NCI-H1092 treated with DMSO at 0.1 percent for 48 hours (cell line): ENCODE results near the gene CAMKMT.
"Not testable (repeated sequence)": the region's sequence is repeated elsewhere in the genome, so short reads cannot be mapped to it uniquely, and the experiment has no call there.

Source experiments
- DNase-seq: peaks from one replicate; lab custom pipeline; 2025; lab: John Stamatoyannopoulos, UW

CAMKMT gene

DNA sequence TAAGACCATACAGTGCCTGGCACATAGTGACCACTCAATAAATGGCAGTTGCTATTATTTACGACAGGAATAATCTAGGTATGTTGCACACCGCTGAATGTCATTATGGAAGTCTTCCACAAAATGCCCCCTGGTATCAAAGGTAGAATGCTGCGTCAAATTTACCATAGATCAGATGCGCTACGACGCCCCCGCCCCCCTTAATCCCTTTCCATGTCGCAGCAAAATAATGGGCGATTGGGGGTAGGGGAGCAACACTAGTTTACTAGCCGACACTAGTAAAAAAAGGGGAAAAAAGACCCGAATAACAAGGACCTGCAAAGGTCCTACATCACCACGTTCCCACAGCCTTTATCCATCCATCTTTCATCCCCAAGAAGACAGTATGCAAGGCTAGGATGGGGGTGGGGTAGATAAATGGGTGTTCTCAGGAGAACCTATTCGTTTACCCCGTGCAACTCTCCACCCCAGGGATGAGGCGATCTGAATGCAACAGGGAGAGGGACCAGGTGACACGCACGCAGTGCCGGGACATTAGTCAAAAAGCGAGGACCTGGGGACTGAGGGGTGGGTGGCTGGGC lies 908 bp upstream of the CAMKMT start:
- no peak for DNase-seq

DNA sequence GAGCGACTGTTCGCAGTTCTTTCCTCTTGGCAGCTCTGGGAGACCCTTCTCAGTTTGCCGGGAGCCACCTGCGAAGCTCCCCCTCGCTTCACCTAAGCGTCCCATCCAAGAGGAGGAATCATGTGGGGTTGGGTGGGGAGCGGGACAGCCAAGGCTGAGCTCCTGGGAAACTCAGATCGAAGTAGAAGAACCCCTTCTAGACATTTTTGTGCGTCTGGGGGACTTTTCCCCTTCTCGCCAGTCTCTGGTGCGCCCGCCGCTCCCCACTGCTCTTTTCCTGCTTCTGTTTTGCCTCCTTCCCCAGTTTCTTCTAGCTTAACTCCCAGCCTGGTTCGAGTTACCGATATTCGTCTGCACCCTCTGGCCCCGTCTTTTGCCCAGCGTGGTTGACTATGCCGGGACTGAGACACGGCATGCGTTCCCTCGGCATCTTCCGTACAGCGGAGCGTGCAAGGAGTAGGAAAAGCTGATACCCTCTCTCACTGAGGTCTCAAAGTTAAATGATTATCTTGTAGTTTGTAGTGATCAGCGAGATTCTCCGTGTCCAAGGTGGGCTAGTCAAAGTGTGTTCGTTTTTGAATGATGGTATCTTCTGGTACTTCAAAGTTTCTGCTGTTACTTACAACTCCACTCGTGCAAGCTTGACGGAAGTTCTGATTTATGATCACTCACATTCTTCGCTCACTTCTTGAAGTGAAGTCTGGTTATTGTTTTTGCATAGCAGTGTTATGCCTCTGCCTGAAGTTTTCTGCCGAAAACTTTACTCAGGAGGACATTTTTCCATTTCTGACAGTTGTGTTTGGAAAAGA lies 664 bp downstream of the CAMKMT start:
- peak; percentile 50 for DNase-seq

DNA sequence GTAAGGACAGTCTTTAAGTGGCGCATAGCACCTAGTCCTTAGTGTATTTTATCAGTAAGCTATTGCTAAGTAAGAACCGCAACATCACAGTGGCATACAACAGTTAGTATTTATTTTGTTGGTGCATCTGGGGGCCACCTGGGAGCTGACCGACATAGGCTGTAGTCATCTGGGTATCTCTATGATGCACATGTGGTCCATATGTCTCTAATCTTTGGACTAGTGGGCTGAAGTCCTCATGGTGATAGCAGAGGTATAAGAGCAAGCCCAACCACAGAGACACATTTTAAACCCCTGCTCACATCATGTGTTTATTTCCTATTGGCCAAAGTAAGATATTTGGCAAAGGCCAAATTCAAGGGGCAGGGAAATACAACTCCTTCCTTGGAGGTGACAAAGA lies 2.9 kb downstream of the CAMKMT start:
- no peak for DNase-seq

DNA sequence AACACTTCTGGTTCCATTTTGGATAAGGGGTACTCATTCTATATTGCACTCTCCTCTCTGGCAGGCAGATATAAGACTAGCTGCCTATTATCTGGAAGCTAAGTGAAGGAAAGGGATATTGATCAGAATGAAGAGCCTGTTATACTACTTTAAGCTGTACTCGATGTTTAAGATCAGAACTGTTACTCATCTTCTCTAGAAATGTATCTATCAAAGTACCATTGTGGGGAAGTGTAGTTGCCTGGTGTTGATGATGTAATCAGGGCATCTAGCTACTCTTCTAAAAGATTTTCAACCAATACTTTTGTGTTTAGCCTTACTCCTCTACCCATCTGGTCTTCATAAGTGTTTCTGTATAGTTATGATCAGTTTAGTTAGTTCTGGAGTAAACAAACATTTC lies 5.8 kb downstream of the CAMKMT start:
- DNase-seq = no peak

DNA sequence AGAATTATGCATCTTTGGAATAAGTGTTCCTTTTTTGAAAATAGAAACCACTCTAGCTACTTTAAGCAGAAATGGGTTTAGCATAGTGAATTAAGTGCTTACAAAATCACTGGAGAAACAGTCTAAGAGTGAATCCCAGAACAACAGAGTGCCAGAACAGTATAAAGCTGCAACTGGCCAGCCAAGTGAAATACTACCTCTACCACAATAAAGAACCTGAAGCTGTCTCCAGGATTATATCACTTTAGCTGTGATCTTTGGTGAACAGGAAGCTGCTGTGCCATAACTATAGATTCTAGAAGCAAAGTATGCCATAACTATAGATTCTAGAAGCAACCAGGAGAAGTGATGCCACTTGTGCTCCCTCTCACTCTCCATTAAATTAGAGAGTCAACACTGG lies 7.6 kb downstream of the CAMKMT start:
- no peak for DNase-seq

DNA sequence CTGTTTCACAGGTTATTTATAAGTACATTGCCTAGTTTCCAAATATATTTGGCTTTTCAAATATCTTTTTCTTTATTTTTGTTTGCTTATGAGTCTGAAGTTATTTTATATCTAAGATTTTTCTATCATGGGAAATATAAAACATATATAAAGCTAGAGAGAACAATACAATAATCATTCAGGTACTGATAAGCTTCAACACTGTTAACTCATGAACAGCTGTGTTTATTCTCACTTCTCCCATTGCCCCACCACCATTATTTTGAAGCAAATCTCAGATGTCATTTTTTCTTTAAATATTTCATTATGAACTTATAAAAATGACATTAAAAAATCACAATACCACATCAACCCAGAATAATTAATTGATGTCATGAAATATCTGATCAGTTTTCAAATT lies 9.7 kb downstream of the CAMKMT start:
- DNase-seq = no peak

DNA sequence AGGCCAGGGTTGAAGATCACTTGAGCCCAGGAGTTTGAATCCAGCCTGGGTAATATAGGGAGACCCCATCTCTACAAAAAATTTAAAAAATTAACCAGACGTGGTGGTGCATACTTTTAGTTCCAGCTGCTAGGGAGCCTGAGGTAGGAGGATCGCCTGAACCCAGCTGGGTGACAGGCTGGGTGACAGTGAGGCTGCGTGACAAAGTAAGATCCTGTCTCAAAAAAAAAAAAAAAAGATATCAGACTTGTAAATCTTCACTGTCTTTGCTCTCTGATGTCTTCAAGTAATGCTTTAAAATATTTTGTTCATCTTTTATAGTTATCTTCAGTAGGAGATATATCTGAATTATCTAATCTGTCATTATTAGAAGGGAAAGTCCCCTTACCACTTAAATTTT lies 10.5 kb downstream of the CAMKMT start:
- DNase-seq = no peak

DNA sequence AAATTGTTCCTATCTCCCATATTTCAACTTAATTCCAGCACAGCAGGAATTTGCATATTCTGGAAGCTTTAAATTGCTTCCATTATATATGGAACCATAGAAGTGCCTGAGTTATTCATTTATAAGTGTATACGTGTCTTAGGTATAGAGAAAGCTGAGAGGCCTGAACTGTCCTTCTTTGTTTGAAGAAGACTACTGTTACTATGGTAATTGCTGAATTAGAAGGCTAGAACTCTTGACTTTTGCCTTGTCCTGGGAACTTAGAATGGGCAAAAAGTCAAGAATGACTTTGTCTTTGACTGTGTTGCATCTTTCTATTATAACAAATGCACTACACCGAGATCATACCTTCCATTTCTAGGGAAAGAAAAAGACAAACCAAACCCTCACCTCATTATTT lies 15.7 kb downstream of the CAMKMT start:
- no peak for DNase-seq

DNA sequence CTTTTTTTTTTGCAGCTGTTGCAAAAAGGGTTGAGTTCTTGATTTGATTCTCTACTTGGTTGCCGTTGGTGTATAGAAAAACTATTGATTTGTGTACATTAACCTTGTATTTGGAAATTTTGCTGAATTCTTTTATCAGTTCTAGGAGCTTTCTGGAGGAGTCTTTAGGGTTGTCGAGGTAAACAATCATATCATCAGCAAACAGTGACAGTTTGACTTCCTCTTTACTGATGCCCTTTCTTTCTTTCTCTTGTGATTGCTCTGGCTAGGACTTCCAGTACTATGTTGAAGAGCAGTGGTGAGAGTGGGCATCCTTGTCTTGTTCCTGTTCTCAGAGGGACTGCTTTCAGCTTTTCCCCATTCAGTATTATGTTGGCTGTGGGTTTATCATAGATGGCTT lies 23.5 kb downstream of the CAMKMT start:
- DNase-seq = not testable (repeated sequence)

DNA sequence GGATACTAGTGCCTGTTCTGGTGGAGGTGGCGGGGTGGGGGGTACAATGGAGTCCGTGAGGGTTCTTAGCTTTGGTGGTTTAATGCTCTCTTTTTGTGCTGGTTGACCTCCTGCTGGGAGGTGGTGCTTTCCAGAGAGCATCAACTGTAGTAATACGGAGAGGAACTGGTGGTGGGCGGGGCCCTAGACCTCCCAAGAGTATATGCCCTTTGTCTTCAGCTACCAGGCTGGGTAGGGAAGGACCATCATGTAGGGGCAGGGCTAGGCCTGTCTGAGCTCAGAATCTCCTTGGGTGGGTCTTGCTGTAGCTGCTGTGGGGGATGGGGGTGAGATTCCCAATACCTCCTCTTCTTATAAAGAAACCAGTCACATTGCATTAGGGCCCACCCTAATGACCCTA lies 27.1 kb downstream of the CAMKMT start:
- DNase-seq = no peak

DNA sequence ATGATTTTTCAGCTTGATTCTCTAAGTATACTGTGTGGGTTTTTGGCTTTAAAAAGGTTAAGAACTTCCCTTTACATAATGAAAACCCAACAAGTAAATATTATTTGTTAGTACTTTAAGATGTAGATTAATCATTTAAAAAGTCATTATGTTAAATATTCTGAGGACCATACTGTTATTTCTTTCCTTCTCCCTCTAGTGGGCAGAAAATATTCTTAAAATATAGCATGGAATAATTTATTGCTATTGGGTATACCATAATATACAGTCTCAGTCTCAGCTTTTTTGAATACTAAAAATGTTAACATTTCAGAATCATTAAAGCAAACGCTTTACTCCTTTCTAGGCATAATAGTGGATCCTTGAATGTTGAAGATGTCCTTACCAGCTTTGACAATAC lies 28.1 kb downstream of the CAMKMT start:
- no peak for DNase-seq

DNA sequence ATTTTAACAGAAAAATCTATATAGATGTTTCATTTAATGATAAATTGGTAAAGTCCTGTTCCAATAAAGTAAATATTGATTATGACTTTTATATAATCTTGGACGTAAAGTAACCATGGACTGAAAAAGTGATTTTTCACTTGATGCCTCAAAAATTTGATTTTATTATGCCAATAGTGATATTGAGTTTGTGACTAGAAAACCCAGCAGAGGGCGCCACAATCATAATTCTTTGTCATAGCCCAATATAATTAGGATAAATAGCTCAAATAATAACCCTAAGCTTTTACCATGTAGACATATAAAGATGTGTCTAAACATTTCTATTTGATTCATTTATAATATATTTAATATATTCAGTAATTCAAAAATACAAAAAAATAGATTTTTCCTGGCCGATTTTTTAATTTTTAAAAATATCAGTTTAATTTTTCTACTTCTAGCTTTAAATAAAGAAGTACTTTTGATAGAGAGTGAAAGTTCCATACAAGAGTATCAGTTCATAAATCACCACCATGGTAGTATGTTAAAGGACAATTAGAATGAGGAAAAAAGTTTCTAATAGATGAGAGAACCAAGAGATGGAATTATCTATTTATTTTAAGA lies 30.7 kb downstream of the CAMKMT start:
- peak; percentile 16 for DNase-seq

DNA sequence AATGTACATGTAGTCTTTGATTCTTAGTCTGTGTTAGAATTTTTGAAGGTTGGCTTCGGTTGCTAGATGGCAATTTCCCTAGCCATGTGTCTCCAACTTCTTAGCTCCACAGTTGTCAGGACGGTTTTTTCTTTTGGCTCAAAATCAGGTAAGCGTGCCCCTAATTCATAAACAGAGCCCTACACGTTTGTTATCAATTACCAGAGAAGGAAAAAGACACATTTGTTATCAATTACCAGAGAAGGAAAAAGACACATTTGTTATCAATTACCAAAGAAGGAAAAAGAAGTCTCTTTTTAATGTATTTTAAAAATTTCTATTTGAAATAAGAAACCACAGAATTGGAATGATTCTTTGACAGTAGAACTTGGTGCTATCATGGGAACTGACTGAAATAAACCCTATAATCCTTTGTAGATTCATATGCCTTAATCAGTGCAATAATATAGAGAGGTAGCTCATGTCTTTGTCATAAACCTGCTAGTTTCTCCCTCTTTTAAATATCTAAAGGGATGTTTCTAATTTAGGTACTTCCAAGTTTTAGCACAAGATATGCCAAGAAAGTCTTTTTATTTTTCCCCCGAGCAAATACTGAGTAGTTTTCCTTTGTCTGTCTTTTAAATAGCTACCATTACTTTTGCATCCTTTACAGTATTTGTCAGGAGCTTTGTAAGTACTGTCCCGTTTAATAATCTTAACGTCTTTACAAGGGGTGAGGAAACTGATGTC lies 35.9 kb downstream of the CAMKMT start:
- DNase-seq = no peak

DNA sequence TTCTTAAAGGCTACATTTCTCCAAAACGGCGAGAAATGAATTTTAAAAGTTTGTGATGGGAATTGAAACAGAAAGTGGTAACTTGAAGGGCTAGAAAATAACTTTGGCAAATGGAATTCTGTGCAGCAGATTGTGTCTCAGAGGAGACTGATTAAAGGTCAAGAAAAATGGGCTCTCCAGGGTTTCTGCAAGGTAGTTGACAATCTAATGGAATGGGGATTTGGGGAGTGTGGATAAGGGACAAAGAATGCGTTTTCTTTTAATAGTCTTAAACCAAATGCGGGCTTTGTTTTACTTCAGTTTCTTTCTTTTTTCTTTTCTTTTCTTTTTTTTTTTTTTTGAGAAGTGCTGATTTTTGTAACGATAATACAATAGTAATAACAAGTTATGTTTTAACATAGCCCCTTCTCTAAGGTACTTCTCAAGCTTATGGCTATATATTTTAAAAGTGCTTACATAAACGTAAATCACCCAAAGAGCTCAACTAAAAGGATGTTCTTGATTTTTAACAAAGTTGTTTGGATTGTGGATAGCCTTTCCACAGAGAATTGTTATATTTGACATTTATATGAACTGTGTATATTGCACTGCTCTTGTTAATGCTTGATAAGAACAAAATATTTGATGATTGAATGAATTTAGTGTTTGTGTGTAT lies 36.6 kb downstream of the CAMKMT start:
- no peak for DNase-seq

DNA sequence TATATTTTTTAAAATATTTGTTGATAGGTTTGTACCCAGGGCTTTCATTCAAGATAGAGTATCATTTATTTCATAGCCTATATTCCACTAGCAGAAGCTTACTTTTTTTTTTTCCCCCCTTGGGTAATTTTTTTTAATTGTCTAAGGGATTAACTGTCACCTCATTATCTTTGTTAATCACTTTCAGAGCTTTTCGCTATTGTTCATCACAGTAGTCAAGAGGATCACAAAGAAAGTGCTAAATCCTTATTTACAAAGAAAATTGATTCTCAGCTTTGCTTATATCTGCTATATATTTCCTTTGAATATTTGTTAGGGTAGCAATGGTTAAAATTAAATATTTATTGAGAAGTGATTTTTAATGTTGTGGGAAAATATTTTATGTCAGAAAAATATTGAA lies 59.0 kb downstream of the CAMKMT start:
- no peak for DNase-seq

DNA sequence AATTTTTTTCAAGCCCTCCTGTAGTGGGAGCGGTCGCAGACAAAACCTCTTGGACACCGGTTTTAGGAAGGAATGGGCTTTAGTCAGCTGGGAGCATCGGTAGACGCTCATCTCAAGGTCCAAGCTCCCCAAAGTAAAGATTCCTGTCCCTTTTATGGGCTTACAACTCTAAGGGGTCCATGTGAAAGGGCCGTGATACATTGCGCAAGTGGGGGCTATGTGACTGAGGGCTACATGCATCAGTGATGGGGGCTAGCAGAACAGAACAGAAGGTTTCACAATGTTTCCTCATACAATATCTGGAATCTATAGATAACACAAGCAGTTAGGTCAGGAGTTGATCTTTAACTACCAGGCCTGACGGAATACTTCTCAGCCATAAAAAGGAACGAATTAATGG lies 62.5 kb downstream of the CAMKMT start:
- DNase-seq = no peak

DNA sequence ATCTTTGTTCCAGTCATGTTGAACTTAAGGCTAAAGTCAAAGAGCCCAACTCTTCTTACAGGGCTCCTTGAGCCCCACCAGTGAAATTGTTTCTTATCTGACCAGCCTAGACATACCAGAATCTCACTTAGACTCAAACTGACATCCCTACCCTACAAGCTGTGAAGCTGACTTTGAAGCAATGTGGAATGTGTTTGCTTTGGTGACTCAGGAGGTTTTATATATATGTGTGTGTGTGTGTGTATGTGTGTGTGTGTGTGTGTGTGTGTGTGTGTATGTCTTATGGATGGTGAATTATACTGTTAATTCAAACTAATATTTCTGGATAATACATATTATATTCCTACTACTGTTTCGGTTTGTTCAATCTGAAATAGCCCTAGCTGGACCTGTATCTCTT lies 67.3 kb downstream of the CAMKMT start:
- no peak for DNase-seq

DNA sequence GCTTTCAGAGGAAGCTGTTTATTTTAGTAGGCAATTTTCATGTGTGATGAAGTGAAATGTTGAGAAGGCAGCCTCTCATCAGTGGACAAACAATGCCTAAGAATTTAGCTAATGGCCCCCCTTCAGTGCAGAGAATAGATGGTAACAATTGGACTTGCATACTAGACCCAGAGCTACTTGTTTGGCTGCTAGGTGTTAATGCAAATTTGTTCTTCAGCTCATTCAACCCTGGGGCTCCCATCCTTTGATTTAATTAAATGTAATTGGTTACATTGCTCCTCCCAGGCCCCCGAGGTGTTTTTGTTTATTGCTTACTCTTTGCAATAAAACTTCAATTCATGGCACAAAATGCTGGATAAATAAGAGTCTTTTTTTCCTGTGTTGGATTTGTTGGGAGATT lies 68.6 kb downstream of the CAMKMT start:
- DNase-seq = no peak

DNA sequence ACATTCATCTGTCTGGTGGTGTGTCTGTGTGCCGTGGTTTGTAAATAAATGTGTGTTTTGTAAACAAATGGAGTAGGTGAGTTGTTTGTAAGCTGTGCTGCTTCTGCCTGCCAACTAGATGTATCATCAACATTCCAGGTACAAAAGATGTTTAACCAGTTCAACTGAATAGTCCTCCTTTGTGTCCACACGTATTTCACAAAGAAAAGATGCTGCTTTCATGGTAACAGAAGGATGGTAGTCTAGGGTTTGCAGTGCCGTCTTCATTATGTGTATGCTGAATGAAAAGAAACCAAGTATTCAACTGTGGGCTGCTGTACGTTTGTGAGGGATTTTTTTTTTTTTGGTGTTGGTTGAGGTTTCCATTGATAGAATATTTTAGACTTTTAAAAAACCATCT lies 72.1 kb downstream of the CAMKMT start:
- no peak for DNase-seq

DNA sequence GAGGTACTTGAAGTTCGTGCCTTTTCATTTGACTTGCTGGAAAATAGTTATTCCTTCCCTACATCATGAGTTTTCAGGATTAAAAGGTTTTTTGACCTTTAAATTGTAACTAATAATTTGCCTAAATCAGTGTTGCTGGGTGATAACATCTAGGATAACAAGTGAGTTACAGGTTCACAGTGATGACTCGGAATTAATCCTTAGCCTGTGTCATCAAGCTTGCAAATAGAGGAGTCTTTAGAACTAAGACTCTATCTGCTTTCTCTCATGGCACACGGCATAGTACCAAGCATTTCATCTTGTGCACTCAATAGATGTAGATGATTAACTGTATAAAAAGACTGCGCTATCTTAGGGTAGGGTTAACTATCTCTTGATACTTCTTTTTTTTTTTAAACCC lies 79.5 kb downstream of the CAMKMT start:
- no peak for DNase-seq

DNA sequence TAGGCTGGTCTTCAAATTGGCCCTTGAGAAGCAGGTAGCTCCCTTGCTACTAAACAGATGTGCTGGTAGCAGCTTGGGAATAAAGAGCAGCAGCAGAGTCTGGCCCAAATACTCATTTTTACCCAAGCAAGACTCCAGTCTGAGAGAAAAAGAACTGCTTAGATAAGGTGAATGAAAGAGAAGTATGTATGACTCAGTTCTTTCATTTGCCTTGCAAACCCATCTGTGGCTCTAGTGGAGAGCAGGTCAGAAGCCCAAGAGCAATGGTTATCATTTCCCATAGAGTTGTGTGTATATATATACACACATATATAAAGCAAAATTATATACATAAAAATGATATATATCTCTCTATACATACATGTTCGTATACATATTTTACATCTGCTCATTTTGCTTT lies 80.3 kb downstream of the CAMKMT start:
- no peak for DNase-seq

DNA sequence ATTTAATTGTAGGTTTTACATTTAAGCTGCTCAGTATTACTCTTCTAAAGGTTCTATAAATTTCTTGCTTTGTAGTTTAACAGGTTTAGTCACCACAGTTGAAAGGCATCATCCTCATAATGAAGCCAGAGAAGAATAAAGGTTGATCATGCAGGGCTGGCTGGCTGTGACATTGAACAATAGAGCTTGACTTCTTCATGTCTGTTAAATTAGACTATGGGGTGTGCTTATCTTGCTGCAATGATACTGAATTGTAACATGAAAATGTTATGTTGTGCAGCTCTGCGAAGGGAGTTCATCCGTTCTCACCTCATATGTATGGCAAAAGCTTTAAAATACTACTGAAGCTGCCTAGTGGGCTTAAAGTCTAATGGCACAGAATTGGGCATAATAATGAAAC lies 81.8 kb downstream of the CAMKMT start:
- no peak for DNase-seq
